ENCODE measurements around the gene OSM. TPM values are rescaled to one million over a fixed set of nuclear protein-coding genes. Genes with fewer than 3 reads are reported as not detected.

Gene OSM
- not detected in 2 replicates for total RNA-seq

DNA sequence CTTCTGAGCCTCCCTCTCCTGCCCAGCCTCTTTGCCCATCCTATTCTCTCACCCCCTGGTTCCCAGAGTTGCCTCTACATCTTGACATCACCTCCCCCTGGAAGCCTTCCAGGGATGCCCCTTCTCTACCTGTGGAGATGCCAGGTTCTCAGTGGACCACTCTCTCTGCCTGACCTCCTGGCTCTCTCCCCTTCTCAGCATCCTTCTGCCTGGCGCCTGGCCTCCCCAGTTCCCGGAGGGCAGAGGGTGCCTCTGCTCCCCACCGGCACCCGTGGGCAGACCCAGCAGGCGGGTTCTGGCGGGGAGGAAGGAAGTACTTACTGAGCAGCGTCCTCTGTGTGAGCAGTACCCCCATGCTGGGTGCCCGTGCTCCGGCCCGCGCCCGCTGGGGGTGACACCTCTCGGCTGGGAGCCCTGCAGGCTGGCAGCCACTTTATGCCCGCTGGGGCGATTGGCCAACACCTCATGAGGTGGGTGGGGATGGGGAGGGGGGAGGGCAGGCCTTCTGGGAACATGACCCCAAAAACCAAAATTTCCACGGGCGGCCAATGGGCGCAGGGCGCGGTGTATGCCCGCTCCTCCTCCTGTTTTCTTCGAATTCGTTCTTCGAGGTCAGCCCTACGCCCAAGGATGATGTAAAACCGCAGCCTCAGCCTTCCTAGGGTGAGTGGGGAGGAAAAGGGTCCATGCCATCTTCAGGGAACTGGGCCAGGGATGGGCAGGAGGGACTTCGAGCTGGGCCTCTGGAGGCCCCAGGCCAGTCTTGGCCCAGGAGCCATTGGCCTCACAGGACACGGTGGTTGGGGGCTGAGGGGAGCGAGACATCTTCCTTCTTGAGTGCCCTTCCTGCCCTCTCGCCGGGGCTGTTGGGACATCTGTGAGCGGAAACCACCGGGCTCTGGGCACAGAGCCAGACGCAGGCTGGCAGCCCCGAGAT, at the start of gene OSM:
Gene OSM (minus strand): TSS at position 407 of the 937 bp plus-strand sequence. CDS start 52 bp downstream, at position 355.
- DNase-seq (ENCODE audit: low read depth) = no peak
- H3K4me3 ChIP-seq (ENCODE audit: low read depth, low read length) = no peak within 1 kb of the TSS
- TF ChIP-seq CTCF (conservative IDR thresholded peaks at IDR 0.05; ENCODE audit: low read depth, low read length) = no peak

DNA sequence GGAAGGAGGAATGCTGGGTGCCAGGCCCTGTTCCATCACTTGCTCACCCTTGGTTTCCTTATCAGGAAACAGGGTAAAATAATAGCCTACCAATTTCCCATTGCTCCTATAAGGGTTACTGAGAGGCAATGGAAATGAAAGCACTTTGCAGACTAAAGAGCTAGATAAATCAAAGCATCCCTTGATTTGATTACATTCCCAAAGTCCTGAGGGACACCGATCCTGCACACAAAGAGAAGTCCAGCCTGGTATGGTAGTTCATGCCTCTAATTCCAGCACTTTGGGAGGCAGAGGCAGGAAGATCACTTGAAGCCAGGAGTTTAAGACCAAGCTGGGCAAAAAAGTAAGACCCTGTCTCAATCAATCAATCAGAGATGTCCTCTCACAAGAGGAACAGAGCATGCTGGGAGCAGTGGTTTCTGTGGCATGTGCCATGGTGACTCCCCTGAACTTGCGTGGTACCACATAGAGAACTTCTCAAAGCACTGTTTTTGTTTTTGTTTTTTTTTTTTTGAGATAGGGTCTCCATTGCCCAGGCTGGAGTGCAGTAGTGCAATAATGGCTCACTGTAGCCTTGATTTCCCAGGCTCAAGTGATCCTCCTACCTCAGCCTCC, 49.4 kb upstream of the OSM start:
- no peak for DNase-seq (ENCODE audit: low read depth)
- H3K4me3 ChIP-seq (ENCODE audit: low read depth, low read length) = no peak overlapping the region
- TF ChIP-seq CTCF (conservative IDR thresholded peaks at IDR 0.05; ENCODE audit: low read depth, low read length) = no peak

GRCh38 chr22:30314915-30315314, 48.3 kb upstream of the OSM start:
- TF ChIP-seq CTCF (conservative IDR thresholded peaks at IDR 0.05; ENCODE audit: low read depth, low read length) = no peak
- no peak overlapping the region for H3K4me3 ChIP-seq (ENCODE audit: low read depth, low read length)
- DNase-seq (ENCODE audit: low read depth) = no peak

- no peak for DNase-seq (ENCODE audit: low read depth)
- no peak for TF ChIP-seq CTCF (conservative IDR thresholded peaks at IDR 0.05; ENCODE audit: low read depth, low read length)
- no peak overlapping the region for H3K4me3 ChIP-seq (ENCODE audit: low read depth, low read length)
Observed at GRCh38 chr22:30313527-30314363, 47.1 kb upstream of the OSM start.

DNA sequence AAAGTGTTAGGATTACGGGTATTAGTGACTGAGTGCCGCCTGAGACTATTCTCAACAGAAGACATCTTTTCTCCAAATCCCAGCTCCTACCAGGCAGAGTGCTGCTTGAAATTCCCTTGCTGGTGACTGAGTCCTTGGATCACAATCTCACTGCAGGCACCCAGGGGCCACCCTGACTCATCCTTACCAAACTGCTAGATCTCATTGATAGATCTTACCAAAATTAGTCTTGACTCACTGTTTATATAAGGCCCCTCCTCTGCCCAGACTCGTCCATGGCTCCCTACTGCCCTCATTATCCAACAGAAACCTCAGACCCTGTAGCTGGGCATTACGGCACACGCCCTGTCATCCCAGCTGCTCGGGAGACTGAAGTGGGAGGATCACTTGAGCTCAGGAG, 45.4 kb upstream of the OSM start:
- TF ChIP-seq CTCF (conservative IDR thresholded peaks at IDR 0.05; ENCODE audit: low read depth, low read length) = no peak
- H3K4me3 ChIP-seq (ENCODE audit: low read depth, low read length) = peak overlapping the region; percentile 13
- no peak for DNase-seq (ENCODE audit: low read depth)

GRCh38 chr22:30310881-30311771, 44.5 kb upstream of the OSM start:
- no peak for TF ChIP-seq CTCF (conservative IDR thresholded peaks at IDR 0.05; ENCODE audit: low read depth, low read length)
- peak overlapping the region; percentile 21 for H3K4me3 ChIP-seq (ENCODE audit: low read depth, low read length)
- DNase-seq (ENCODE audit: low read depth) = peak; percentile 87

Measured in epithelial cell of proximal tubule (primary cell).